ENCODE measurements around the gene CCND3. TPM values are rescaled to one million over a fixed set of nuclear protein-coding genes. Genes with fewer than 3 reads are reported as not detected.

CCND3 gene
- total and polyA plus RNA-seq, 11 donors, result 33.9 to 116 (median 47.1) TPM

DNA sequence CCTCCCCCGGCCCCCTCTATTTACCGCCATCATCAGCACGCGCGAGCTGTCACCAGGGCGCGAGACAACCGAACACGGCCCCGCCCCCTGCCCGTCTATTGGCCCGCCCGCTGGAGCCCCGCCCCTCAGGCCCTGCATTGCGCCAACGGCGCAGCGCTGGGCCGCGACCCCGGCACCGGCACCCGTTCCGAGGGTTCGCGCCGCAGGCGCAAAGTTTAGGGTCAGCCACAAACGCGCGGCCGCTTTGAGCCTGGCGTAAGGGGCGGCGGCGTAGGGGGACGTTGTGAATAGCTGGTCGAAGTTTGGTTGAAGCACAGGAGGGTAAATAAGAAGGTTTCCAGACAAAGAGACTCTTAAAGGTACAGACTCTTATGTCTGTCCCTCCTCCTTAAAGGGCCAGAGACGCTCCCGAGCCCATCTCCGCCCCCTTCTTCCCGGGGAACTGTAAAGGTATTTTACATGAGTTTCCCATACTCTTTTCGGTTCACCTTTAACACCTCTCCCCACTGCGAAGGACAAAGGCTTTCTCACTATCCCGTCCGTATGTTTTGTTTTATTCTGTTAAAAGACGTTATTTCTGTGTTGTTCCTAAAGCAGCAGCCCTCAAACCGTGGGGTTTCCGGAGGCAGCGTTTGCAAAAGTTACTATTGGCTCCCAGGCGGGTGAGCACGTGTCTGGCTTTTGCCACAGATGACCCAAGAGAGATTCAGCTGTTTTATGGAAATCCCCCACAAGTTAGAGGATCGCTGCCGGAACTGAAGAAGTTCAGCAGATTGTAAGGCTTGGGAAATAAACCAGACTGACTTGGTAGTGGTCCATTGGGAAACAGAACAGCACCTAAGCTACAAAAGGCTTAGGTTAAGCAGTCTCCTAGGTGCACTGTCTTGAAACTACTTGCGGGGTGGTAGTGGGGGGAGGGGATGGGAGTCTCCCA, 46.0 kb downstream of the CCND3 start, which contains the start of gene USP49:
USP49 (minus strand) TSS at position 76 of the 934 bp plus-strand sequence. CDS start 88,392 bp downstream, outside the sequence.
- no peaks in the 10 kb centered on the region for H3K27me3 ChIP-seq
- no peak for TF ChIP-seq POLR2A (IDR thresholded peaks at IDR 0.05)
- TF ChIP-seq, protein P1, sequence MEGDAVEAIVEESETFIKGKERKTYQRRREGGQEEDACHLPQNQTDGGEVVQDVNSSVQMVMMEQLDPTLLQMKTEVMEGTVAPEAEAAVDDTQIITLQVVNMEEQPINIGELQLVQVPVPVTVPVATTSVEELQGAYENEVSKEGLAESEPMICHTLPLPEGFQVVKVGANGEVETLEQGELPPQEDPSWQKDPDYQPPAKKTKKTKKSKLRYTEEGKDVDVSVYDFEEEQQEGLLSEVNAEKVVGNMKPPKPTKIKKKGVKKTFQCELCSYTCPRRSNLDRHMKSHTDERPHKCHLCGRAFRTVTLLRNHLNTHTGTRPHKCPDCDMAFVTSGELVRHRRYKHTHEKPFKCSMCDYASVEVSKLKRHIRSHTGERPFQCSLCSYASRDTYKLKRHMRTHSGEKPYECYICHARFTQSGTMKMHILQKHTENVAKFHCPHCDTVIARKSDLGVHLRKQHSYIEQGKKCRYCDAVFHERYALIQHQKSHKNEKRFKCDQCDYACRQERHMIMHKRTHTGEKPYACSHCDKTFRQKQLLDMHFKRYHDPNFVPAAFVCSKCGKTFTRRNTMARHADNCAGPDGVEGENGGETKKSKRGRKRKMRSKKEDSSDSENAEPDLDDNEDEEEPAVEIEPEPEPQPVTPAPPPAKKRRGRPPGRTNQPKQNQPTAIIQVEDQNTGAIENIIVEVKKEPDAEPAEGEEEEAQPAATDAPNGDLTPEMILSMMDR (IDR thresholded peaks at IDR 0.05), result no peak
- peak within 1 kb of the TSS in 11 of 12 donors; percentile 60 to 92 (median 74) for H3K27ac ChIP-seq
- intact Hi-C loops (cut with DNase I), result loop anchor here in 4 of 10 donors (1.0 to 10.0 kb wide), 6 partner anchors 25 to 152 kb away; partner anchors contain the start of genes TOMM6 (in 2 of the 4), BYSL (in 1 of the 4), CCND3 (in 1 of the 4) and MED20 (in 1 of the 4)
- peaks cover 0 to 10% (median 0%) of the 10 kb centered on the region in 9 donors for H3K36me3 ChIP-seq
- 1 to 2% (median 1%) methylated on average over 42 to 55 of the region's 55 CpGs for WGBS, 4 donors
- peak within 1 kb of the TSS; percentile 59 to 94 (median 79) for H3K4me3 ChIP-seq
- DNase-seq, result peak; percentile 88 to 92 (median 91)
- ATAC-seq, result peak; percentile 92 to 99 (median 98)
- H3K4me1 ChIP-seq, result peaks cover 0 to 31% (median 12%) of the 10 kb centered on the region in 12 donors
- H3K9me3 ChIP-seq, result no peaks in the 10 kb centered on the region

DNA sequence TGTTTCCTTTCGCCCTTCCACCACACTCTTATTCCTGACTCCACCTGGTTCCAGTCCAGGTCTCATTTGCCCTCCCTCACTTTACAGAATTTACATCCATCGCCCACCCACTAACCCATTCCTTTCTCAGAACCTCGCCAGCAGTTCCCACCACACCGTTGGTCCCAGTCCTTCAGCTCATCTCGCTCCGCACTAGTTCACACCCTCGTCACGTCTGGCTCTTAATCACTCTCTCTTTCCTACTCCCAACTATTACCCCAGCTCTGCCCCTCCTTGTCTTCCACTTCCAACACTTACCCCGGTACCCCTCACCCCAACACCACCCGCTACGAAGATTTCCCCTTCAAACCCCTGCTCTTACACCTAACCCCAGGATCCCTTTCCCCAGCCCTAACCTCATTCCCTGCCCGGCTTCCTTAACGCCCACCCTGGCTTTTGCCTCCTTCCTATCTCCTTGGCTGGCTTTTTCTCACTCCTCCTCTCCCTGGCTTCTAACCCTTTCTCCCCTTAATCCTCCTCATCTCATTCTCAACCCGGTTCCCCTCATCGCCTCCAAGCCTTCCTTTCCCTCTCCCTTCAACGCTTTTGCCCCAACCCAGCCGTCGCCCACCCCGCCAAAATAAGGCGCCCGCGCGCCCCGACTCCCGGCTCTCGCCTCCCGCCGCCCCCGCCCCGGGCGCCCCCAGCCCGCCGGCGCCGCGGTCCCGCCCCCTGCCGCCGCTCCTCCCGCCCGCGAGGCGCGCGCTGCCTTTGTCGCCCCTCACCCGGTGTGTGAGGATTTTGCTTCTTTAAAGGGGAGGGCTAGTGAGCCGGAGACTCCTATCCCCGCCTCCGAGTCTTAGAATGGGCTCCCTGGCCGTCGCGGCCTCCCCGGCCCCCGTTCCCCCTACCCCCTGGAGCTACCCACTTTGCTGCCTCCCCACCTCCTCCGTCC, 47.0 kb downstream of the CCND3 start:
- peaks cover 0 to 4% (median 0%) of the 10 kb centered on the region in 9 donors for H3K36me3 ChIP-seq
- WGBS, 4 donors, result 2 to 3% (median 2%) methylated on average over 49 to 56 of the region's 56 CpGs
- ATAC-seq (peak; percentile 24 to 73 (median 66)), DNase-seq (no peak)
- no peak for TF ChIP-seq POLR2A (IDR thresholded peaks at IDR 0.05)
- TF ChIP-seq, protein P1 (IDR thresholded peaks at IDR 0.05), result no peak
- intact Hi-C loops (cut with DNase I), result loop anchor here in 4 of 10 donors (1.0 to 10.0 kb wide), 6 partner anchors 26 to 153 kb away; partner anchors contain the start of genes TOMM6 (in 2 of the 4), BYSL (in 1 of the 4), CCND3 (in 1 of the 4) and MED20 (in 1 of the 4)
- peak overlapping the region in 7 of 12 donors; percentile 63 to 88 (median 79) for H3K27ac ChIP-seq
- H3K9me3 ChIP-seq, result no peaks in the 10 kb centered on the region
- peaks cover 0 to 31% (median 12%) of the 10 kb centered on the region in 12 donors for H3K4me1 ChIP-seq
- peak overlapping the region; percentile 59 to 94 (median 79) for H3K4me3 ChIP-seq
- H3K27me3 ChIP-seq, result no peaks in the 10 kb centered on the region

DNA sequence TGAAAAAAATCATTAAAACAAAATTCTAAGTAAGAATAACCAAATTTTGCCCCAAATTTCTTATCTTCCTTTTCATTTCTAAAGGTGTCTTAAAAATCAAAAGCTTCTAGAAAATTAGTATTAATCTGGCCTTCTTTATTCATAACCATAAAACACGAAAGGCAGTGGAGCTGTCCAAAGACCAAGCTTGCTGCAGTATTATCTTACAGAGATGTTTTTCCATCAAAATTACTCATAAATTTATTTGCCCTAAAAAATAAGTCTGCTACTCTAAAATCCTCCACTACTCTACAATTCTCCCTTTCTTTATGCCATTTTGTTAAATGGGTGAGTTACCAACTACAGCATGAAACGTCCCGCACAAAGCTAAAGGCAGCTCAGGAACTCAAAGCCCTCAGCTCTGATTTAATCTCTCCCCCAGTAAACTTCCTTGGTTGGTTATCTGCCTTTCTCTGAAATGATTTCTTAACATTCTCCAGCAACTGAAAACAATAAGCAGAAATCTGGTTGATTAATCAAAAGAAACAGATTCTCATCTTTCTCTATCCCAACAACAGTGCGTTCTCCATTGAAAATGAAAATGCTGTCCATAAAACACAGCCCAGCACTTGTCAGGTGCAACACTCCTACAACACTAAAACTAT, 48.6 kb downstream of the CCND3 start:
- H3K27ac ChIP-seq, result no peak overlapping the region
- H3K36me3 ChIP-seq, result no peaks in the 10 kb centered on the region
- intact Hi-C loops (cut with DNase I), result loop anchor here in 1 of 10 donors (10.0 kb wide), 1 partner anchor 108 kb away; the partner anchor contains the start of genes PRICKLE4 and TOMM6
- H3K9me3 ChIP-seq, result no peaks in the 10 kb centered on the region
- DNase-seq (no peak), ATAC-seq (no peak)
- peaks cover 0 to 25% (median 12%) of the 10 kb centered on the region in 12 donors for H3K4me1 ChIP-seq
- no peak for TF ChIP-seq POLR2A (IDR thresholded peaks at IDR 0.05)
- TF ChIP-seq, protein P1 (IDR thresholded peaks at IDR 0.05), result no peak
- H3K4me3 ChIP-seq, result no peak overlapping the region
- WGBS, 4 donors, result 66 to 70% (median 68%) methylated on average over 4 of the region's 4 CpGs
- no peaks in the 10 kb centered on the region for H3K27me3 ChIP-seq
